HL-60 (cell line): ENCODE results near the gene SLTM.

Source experiments
- POLR2AphosphoS5 ChIP-seq: IDR thresholded peaks from 2 replicates; pipeline ENCODE4 v1.6.1; 2012; ENCODE audit warnings: low read depth
- TF ChIP-seq, protein P1 (sequence below): IDR thresholded peaks from one replicate; pipeline ENCODE4 v1.5.1; 2011; ENCODE audit warnings: low read length, control low read depth, inconsistent platforms; ENCODE audit not compliant: insufficient read depth

DNA sequence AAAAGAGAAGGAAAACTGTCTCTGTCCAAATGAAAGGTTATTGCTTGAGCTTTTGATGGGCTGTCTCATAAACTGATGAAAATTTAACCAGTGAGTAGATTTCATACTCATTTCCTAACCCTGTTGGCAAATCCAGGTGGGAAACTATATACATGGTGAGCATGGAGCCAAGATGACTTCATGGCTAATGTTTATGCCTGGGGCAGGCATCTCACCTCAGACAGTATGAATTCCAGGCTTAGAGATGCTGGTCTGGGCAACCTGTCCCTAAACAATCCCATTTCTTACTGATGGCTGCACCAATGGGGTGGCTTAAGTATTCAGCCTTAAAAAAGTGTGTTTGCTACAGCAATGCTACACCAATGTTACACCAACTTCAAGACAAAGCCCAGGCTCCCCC lies 58.1 kb downstream of the SLTM start:
- TF ChIP-seq, protein P1, sequence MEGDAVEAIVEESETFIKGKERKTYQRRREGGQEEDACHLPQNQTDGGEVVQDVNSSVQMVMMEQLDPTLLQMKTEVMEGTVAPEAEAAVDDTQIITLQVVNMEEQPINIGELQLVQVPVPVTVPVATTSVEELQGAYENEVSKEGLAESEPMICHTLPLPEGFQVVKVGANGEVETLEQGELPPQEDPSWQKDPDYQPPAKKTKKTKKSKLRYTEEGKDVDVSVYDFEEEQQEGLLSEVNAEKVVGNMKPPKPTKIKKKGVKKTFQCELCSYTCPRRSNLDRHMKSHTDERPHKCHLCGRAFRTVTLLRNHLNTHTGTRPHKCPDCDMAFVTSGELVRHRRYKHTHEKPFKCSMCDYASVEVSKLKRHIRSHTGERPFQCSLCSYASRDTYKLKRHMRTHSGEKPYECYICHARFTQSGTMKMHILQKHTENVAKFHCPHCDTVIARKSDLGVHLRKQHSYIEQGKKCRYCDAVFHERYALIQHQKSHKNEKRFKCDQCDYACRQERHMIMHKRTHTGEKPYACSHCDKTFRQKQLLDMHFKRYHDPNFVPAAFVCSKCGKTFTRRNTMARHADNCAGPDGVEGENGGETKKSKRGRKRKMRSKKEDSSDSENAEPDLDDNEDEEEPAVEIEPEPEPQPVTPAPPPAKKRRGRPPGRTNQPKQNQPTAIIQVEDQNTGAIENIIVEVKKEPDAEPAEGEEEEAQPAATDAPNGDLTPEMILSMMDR: no peak
- TF ChIP-seq POLR2AphosphoS5: no peak
